Rectal smooth muscle tissue (tissue), 1 donor: ENCODE results near the gene SELENOV.

Experiments
- H3K27ac ChIP-seq: one replicate; pipeline ENCODE4 v1.7.0; 2013; ENCODE audit warnings: low read depth, low read length, inconsistent platforms
- H3K27me3 ChIP-seq: one replicate; pipeline ENCODE4 v1.7.0; 2013; ENCODE audit warnings: low read length; ENCODE audit not compliant: control insufficient read depth, insufficient read depth
- H3K36me3 ChIP-seq: one replicate; pipeline ENCODE4 v1.7.0; 2013; ENCODE audit warnings: low read length; ENCODE audit not compliant: control insufficient read depth, insufficient read depth
- H3K4me1 ChIP-seq: one replicate; pipeline ENCODE4 v1.7.0; 2013; ENCODE audit warnings: low read length; ENCODE audit not compliant: control insufficient read depth, insufficient read depth
- H3K4me3 ChIP-seq: one replicate; pipeline ENCODE4 v1.7.0; 2013; ENCODE audit warnings: low read length
- H3K9ac ChIP-seq: one replicate; pipeline ENCODE4 v1.7.0; 2013; ENCODE audit warnings: low read length

SELENOV gene

DNA sequence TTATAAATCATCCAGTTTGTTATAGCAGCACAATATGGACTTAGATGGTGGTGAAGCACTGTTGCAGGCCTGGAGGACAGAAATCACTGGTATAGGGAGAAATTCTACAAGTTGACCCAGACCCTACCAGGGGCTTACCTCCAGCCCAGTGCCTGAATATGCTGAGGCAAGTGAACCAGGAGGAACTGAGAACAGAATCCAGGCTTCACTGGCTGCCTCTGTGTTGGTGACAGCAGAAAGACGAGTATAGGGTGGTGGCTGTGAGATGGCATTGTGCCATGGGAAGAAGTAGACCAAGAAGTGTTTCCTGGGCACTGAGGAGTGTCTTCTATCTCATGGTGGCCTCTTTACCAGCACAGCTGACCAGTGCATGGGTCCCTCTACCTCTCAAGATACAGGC is 40.9 kb downstream of the SELENOV start:
- no peaks in the 10 kb centered on the region for H3K36me3 ChIP-seq
- no peak overlapping the region for H3K27ac ChIP-seq
- H3K27me3 ChIP-seq: no peaks in the 10 kb centered on the region
- peaks cover 2% of the 10 kb centered on the region for H3K4me1 ChIP-seq
- no peak overlapping the region for H3K9ac ChIP-seq
- no peak overlapping the region for H3K4me3 ChIP-seq

- Histone ChIP-seq H3K9ac (no peak overlapping the region), H3K36me3 (no peaks in the 10 kb centered on the region), H3K4me3 (no peak overlapping the region), H3K27ac (no peak overlapping the region), H3K4me1 (peaks cover 2% of the 10 kb centered on the region), H3K27me3 (no peaks in the 10 kb centered on the region)
Observed at GRCh38 chr19:39557811-39558623, 43.1 kb downstream of the SELENOV start.

- Histone ChIP-seq H3K9ac (no peak overlapping the region), H3K27me3 (no peaks in the 10 kb centered on the region), H3K4me1 (peaks cover 2% of the 10 kb centered on the region), H3K4me3 (no peak overlapping the region), H3K27ac (no peak overlapping the region), H3K36me3 (no peaks in the 10 kb centered on the region)
Observed at GRCh38 chr19:39558624-39559117, 43.7 kb downstream of the SELENOV start.

- Histone ChIP-seq H3K27ac (no peak overlapping the region), H3K27me3 (no peaks in the 10 kb centered on the region), H3K36me3 (no peaks in the 10 kb centered on the region), H3K4me3 (no peak overlapping the region), H3K9ac (no peak overlapping the region), H3K4me1 (no peaks in the 10 kb centered on the region)
Observed at GRCh38 chr19:39563408-39563807, 48.5 kb downstream of the SELENOV start.

GRCh38 chr19:39566064-39566463 is 51.1 kb downstream of the SELENOV start:
- Histone ChIP-seq H3K27ac (no peak overlapping the region), H3K4me3 (no peak overlapping the region), H3K36me3 (no peaks in the 10 kb centered on the region), H3K4me1 (no peaks in the 10 kb centered on the region), H3K27me3 (no peaks in the 10 kb centered on the region), H3K9ac (no peak overlapping the region)

DNA sequence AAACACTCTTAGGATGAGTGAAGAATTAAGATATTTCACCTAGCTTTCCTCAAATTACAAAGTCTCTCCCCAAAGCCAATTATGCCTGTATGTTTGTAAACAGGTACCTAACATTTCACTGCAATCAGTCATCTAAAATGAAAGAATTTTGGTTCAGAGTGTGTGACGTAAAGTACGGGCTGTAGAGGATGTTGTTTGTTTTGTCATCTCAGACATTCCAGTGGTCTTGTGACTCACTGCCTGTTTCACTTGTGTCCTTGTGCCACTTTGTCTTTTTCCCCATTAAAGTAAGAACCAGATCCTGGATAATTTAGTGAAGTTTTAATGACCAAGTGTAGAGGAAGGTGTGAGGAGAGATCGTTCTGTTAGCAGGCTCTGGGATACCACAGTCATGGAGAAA is 53.7 kb downstream of the SELENOV start:
- H3K4me3 ChIP-seq: no peak overlapping the region
- no peak overlapping the region for H3K27ac ChIP-seq
- H3K27me3 ChIP-seq: no peaks in the 10 kb centered on the region
- no peaks in the 10 kb centered on the region for H3K4me1 ChIP-seq
- no peaks in the 10 kb centered on the region for H3K36me3 ChIP-seq
- H3K9ac ChIP-seq: no peak overlapping the region
